ENCODE data around the gene IL17RA.

- TF ChIP-seq POLR2A (IDR thresholded peaks at IDR 0.05), result no peak
- TF ChIP-seq CTCF (IDR thresholded peaks at IDR 0.05), result no peak
- no peak for TF ChIP-seq POLR2AphosphoS5 (IDR thresholded peaks at IDR 0.05)
Observed at GRCh38 chr22:17095538-17095937, 10.7 kb downstream of the IL17RA start.
